ENCODE results near the gene OOSP3. TPM values are rescaled to one million over a fixed set of nuclear protein-coding genes. Genes with fewer than 3 reads are reported as not detected.

OOSP3 gene
- total RNA-seq, 1 donor from 2014 or later = not detected

DNA sequence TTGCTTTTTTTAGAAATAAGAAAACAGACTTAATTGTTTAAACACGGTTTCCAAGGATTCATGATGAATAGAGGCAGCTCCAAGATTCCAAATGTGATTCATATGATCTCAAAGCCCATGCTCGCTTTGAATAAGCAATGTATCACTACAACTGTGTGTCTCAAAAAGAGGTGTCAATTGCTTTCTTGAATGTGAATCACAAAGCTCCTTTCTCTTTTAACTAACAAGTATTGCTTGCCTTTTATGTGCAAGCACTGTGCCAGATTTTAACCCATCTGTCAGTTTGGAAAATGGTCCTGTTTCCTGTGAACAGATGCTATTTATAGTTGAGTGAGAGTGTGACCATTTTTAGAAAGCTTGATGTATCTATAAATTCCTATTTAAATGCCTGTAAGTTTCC is 66.1 kb downstream of the OOSP3 start:
- no peak for TF ChIP-seq CTCF (conservative IDR thresholded peaks at IDR 0.05)
- H3K27ac Mint-ChIP-seq (ENCODE audit: unreplicated experiment) = no peak overlapping the region
- no peaks in the 10 kb centered on the region for H3K36me3 Mint-ChIP-seq (ENCODE audit: low read depth)
- no peaks in the 10 kb centered on the region for H3K9me3 Mint-ChIP-seq
- H3K4me3 Mint-ChIP-seq = no peak overlapping the region
- no peak for DNase-seq (ENCODE audit: low read depth, low spot score)
- peaks cover 15% of the 10 kb centered on the region for H3K27me3 Mint-ChIP-seq (ENCODE audit: low read depth)
- H3K4me1 Mint-ChIP-seq = peaks cover 15% of the 10 kb centered on the region

Other genes starting within 250 kb of the OOSP3 start
- 35.4 and 36.6 TPM in 2 replicates for gene PATL1, start 209.7 kb upstream of the OOSP3 start, total RNA-seq
- gene OR10V1, start 164.9 kb upstream of the OOSP3 start, total RNA-seq = not detected in 2 replicates
- gene STX3, start 123.4 kb upstream of the OOSP3 start, total RNA-seq = 6.5 and 7.0 TPM in 2 replicates
- 44.4 and 45.6 TPM in 2 replicates for gene MRPL16, start 68.0 kb upstream of the OOSP3 start, total RNA-seq
- gene CBLIF, start 33.3 kb upstream of the OOSP3 start, total RNA-seq = not detected in 2 replicates
- not detected in 2 replicates for gene TCN1, start 12.3 kb upstream of the OOSP3 start, total RNA-seq
- gene OOSP1, start 59.6 kb downstream of the OOSP3 start, total RNA-seq = not detected in 2 replicates
- gene OOSP4A, start 85.3 kb downstream of the OOSP3 start, total RNA-seq = not detected in 2 replicates
- gene OOSP4B, start 138.4 kb downstream of the OOSP3 start, total RNA-seq = not detected in 2 replicates
- not detected in 2 replicates for gene OOSP2, start 161.6 kb downstream of the OOSP3 start, total RNA-seq
- not detected in 2 replicates for gene MS4A3, start 177.9 kb downstream of the OOSP3 start, total RNA-seq
- not detected in 2 replicates for gene MS4A2, start 209.9 kb downstream of the OOSP3 start, total RNA-seq